Suprapubic skin (tissue), 4 donors: ENCODE measurements around the gene DRP2.

ENCODE experiments used
- POLR2A ChIP-seq, 2 donors: fragments of 450-650 bp; IDR thresholded peaks; one replicate each; pipeline ENCODE4 v1.6.1; 2017; ENCODE audit warnings: antibody characterized with exemption in 2 of 2, mild to moderate bottlenecking in 2 of 2, moderate library complexity in 2 of 2
- POLR2AphosphoS5 ChIP-seq, 3 donors: sonication (generic); formaldehyde crosslinking; IDR thresholded peaks; one replicate each; pipeline ENCODE4 v1.6.1; 2017; ENCODE audit warnings: antibody characterized with exemption in 3 of 3

DNA sequence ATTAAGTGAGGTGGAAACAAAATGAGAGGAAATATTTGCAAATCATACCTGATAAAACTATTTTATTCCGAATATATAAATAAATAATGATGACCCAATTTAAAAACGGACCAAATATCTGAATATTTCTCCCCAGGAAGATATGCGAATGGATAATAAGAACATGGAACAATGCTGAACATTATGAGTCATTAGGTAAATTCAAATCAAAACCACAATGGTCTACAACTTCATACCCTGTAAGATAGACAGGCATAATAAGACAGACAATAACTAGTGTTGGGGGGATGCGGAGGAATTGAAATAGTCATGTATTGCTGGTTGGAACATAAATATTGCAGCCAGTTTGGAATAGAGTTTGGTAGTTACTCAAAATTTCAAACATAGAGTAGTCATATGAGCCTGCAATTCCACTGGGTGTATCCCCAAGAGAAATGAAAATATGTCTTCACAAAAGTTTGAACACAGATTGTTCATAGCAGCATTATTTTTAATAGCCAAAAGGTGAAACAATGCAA, 47.6 kb upstream of the DRP2 start:
- TF ChIP-seq POLR2AphosphoS5 (IDR thresholded peaks at IDR 0.05): no peak
- no peak for TF ChIP-seq POLR2A (IDR thresholded peaks at IDR 0.05)
